NCI-H1436 treated with DMSO at 0.1 percent for 48 hours (cell line): ENCODE results near the gene F12.
"Not testable (repeated sequence)": the region's sequence is repeated elsewhere in the genome, so short reads cannot be mapped to it uniquely, and the experiment has no call there.

Experiments used
- DNase-seq: peaks from one replicate; lab custom pipeline; 2025; lab: John Stamatoyannopoulos, UW

The F12 gene

GRCh38 chr5:177368869-177369644 is 40.3 kb downstream of the F12 start:
- DNase-seq: no peak

GRCh38 chr5:177367981-177368868 is 41.1 kb downstream of the F12 start:
- no peak for DNase-seq

- DNase-seq: no peak
These were observed 42.0 kb downstream of the F12 start for GRCh38 chr5:177367323-177367848.

- DNase-seq: no peak
These were observed 42.6 kb downstream of the F12 start for GRCh38 chr5:177366528-177367322.

GRCh38 chr5:177365845-177366527 is 43.4 kb downstream of the F12 start:
- DNase-seq: no peak

- no peak for DNase-seq
These were observed 45.0 kb downstream of the F12 start for GRCh38 chr5:177364159-177364962.

- DNase-seq: no peak
These were observed 45.8 kb downstream of the F12 start for GRCh38 chr5:177363565-177363964.

GRCh38 chr5:177362610-177363507 is 46.5 kb downstream of the F12 start:
- no peak for DNase-seq

GRCh38 chr5:177362292-177362609 is 47.1 kb downstream of the F12 start:
- no peak for DNase-seq

GRCh38 chr5:177361418-177362291 is 47.7 kb downstream of the F12 start:
- DNase-seq: no peak

GRCh38 chr5:177360740-177361139 is 48.6 kb downstream of the F12 start:
- not testable (repeated sequence) for DNase-seq

GRCh38 chr5:177359860-177360259 is 49.5 kb downstream of the F12 start:
- DNase-seq: no peak

GRCh38 chr5:177359451-177359851 is 49.9 kb downstream of the F12 start:
- no peak for DNase-seq

- DNase-seq: no peak
These were observed 51.0 kb downstream of the F12 start for GRCh38 chr5:177358370-177358819.

GRCh38 chr5:177357459-177358351 is 51.7 kb downstream of the F12 start, which contains the start of gene RGS14:
RGS14 (plus strand) TSS chr5:177357924; CDS start chr5:177358025, 101 bp downstream.
- DNase-seq: no peak

GRCh38 chr5:177357146-177357458 is 52.3 kb downstream of the F12 start:
- no peak for DNase-seq

GRCh38 chr5:177356746-177357145 is 52.6 kb downstream of the F12 start:
- DNase-seq: no peak

GRCh38 chr5:177355868-177356168 is 53.5 kb downstream of the F12 start:
- DNase-seq: no peak
